ENCODE results near the gene SLC9C2.

DNA sequence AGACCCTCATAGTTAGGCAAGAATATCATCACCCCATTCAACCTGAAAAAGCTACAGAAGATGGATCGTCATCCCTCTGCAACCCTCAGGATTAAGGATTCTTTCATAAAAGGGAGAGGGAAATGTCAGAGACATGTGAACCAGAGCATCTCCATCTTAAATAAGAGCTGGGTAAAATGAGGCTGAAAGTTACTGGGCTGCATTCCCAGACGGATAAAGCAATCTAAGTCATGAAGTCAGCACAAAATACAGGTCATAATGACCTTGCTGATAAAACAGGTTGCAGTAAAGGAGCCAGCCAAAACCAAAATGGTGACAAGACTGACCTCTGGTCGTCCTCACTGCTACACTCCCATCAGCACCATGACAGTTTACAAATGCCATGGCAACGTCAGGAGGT is 103.1 kb downstream of the SLC9C2 start:
- TF ChIP-seq EZH2phosphoT487 (IDR thresholded peaks at IDR 0.05; ENCODE audit: insufficient read depth, low read depth) = no peak
- no peak for TF ChIP-seq EZH2 (IDR thresholded peaks at IDR 0.05; ENCODE audit: insufficient read depth, poor library complexity, severe bottlenecking)

Data from GM23248 (cell line).